HuH-7.5 (cell line): Measurements from ENCODE around the gene DAZ4.
"Not testable (repeated sequence)": the region's sequence is repeated elsewhere in the genome, so short reads cannot be mapped to it uniquely, and the experiment has no call there.

Source experiments
- DNase-seq: peaks from one replicate; pipeline ENCODE4 v3.0.0; 2011; ENCODE audit warnings: low spot score

Gene DAZ4

GRCh38 chrY:24833619-24834018 is at the start of gene DAZ4:
Gene DAZ4, plus strand, starts transcription at chrY:24833919. Its CDS starts 208 bp downstream, at chrY:24834127.
- DNase-seq, result not testable (repeated sequence)

- DNase-seq, result not testable (repeated sequence)
These were observed 20.4 kb upstream of the DAZ4 start, which contains the start of gene DAZ3 for GRCh38 chrY:24813293-24813692. Gene DAZ3, minus strand, starts transcription at chrY:24813393. Its CDS starts 208 bp downstream, at chrY:24813185.

- not testable (repeated sequence) for DNase-seq
These were observed 11.9 kb upstream of the DAZ4 start for GRCh38 chrY:24821836-24822235.

GRCh38 chrY:24824184-24824879 is 9.4 kb upstream of the DAZ4 start:
- not testable (repeated sequence) for DNase-seq

GRCh38 chrY:24825069-24825468 is 8.7 kb upstream of the DAZ4 start:
- not testable (repeated sequence) for DNase-seq
